OCI-LY1 (cell line): ENCODE measurements around the gene AKAP11.

ENCODE experiments used
- EZH2 ChIP-seq: fragments of 200-600 bp; sonication (generic), shearing (Covaris generic); IDR thresholded peaks from 2 replicates; pipeline ENCODE4 v1.8.0; 2017; ENCODE audit warnings: borderline replicate concordance, mixed run types, mild to moderate bottlenecking, antibody characterized with exemption, low read length, moderate library complexity, mixed read lengths
- TF ChIP-seq, protein P1 (sequence below): fragments of 200-600 bp; sonication (generic), shearing (Covaris generic); IDR thresholded peaks from 2 replicates; pipeline ENCODE4 v1.5.1; 2017; ENCODE audit warnings: mild to moderate bottlenecking, antibody characterized with exemption, low read length, moderate library complexity, mixed read lengths

- TF ChIP-seq, protein P1, sequence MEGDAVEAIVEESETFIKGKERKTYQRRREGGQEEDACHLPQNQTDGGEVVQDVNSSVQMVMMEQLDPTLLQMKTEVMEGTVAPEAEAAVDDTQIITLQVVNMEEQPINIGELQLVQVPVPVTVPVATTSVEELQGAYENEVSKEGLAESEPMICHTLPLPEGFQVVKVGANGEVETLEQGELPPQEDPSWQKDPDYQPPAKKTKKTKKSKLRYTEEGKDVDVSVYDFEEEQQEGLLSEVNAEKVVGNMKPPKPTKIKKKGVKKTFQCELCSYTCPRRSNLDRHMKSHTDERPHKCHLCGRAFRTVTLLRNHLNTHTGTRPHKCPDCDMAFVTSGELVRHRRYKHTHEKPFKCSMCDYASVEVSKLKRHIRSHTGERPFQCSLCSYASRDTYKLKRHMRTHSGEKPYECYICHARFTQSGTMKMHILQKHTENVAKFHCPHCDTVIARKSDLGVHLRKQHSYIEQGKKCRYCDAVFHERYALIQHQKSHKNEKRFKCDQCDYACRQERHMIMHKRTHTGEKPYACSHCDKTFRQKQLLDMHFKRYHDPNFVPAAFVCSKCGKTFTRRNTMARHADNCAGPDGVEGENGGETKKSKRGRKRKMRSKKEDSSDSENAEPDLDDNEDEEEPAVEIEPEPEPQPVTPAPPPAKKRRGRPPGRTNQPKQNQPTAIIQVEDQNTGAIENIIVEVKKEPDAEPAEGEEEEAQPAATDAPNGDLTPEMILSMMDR: no peak
- TF ChIP-seq EZH2: no peak
These were observed 3.6 kb downstream of the AKAP11 start for GRCh38 chr13:42275506-42275905.
